ENCODE data around the gene PLA2G2C.

The PLA2G2C gene

GRCh38 chr1:20187103-20187812 lies 940 bp upstream of the PLA2G2C start:
- no peak for DNase-seq (ENCODE audit: extremely low spot score, insufficient read length, low read depth)
- no peak for FAIRE-seq

GRCh38 chr1:20184997-20185833 lies 1.1 kb downstream of the PLA2G2C start:
- FAIRE-seq (no peak), DNase-seq (ENCODE audit: extremely low spot score, insufficient read length, low read depth) (no peak)

DNA sequence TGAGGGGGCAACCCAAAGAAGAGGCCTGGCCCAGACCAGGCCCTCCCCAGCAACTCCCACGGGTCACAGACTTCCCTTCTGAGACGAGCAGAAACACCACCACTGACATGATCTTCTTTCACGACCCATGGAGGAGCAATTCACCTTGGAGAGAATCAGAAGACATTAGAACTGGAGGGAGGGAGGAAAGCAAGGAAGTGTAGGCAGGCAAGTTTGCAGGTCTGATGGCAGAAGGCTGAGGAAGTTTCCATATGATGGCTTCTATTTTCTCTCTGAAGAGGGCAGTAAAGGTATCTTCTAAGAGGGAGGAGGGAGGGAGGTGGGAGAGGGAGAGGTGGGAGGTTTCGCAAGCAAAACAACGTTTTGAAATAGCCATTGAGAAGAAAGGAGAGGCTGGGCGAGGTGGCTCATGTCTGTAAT lies 1.8 kb downstream of the PLA2G2C start:
- FAIRE-seq (no peak), DNase-seq (ENCODE audit: extremely low spot score, insufficient read length, low read depth) (no peak)

GRCh38 chr1:20183616-20184271 lies 2.6 kb downstream of the PLA2G2C start:
- FAIRE-seq (no peak), DNase-seq (ENCODE audit: extremely low spot score, insufficient read length, low read depth) (no peak)

DNA sequence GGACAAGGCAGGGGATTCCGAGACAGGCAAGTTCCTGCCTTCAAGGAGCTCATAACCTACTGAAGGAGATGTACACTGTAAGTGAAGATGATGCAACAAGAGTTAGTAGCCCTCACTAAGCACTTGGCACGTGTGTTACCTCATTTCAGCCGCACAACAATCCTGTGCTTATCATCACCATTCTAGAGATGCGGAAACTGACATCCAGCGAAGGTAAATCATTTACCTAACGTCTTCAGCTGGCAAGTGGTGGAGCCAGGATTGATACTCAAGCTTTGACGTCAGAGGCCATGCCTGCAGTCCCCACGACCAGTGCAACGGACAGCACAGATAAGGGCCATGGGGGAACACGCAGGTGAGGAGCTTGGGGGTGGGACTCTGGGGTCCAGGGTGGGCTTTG lies 3.3 kb downstream of the PLA2G2C start:
- DNase-seq (ENCODE audit: extremely low spot score, insufficient read length, low read depth) (no peak), FAIRE-seq (no peak)

- FAIRE-seq (no peak), DNase-seq (ENCODE audit: extremely low spot score, insufficient read length, low read depth) (no peak)
Observed at GRCh38 chr1:20182415-20182814, 3.9 kb downstream of the PLA2G2C start.

DNA sequence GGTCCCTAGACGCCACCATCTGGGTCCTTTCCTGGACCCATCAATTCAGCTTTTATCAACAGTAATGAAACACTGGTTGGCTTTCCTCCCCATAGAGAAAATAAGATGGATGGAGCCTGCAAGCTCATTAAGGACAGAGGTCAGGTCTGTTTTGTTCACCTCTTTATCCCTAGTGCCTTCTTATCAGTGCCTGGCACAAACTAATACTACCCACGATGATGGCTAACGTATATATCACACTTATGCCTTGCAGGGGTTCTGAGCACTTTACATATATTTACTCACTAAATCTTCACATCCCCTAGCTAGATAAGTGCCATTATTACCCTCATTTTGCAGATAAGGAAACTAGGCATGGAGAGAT lies 5.5 kb downstream of the PLA2G2C start:
- DNase-seq (ENCODE audit: extremely low spot score, insufficient read length, low read depth) (no peak), FAIRE-seq (no peak)

DNA sequence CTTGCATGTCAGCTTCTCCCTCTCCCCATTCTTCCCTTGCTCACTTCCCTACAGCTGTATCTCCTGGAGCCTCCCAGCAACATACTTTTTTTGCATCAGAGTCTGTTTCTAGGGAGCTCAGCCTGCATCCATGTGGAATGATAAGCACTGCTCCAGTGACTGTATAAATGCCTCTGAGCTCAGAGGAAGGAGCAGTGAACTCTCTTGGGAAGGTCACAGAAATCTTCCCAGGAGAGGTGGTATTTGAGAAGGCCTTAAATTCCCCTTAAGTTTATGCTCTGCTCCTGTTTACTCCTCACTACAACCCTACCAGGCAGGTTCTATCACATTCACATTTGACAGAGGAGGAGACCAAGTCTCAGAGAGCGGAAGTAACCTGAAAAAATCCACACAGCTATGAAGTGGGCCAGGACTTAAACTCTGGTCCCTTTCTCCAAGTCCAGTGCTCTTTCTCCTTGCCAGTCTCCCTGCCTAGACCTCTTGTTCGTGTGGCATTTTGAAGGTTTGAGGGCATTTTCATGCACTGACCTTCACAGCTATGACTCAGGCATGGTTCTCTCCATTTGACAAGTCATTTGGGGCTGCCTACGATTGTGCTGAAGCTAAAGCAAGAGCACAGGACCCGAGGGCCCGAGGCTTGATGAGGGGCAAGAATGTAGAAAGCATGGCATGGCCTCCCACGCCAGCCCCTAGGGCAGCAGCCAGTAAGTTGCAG lies 6.0 kb downstream of the PLA2G2C start:
- DNase-seq (ENCODE audit: extremely low spot score, insufficient read length, low read depth) (no peak), FAIRE-seq (no peak)

GRCh38 chr1:20179371-20180128 lies 6.8 kb downstream of the PLA2G2C start:
- no peak for FAIRE-seq

GRCh38 chr1:20178634-20179370 lies 7.5 kb downstream of the PLA2G2C start:
- FAIRE-seq = no peak
- no peak for DNase-seq (ENCODE audit: extremely low spot score, insufficient read length, low read depth)

More at GRCh38 chr1:20179371-20180128, 6.8 kb downstream of the PLA2G2C start:
- DNase-seq (ENCODE audit: extremely low spot score, insufficient read length, low read depth) = no peak

DNA sequence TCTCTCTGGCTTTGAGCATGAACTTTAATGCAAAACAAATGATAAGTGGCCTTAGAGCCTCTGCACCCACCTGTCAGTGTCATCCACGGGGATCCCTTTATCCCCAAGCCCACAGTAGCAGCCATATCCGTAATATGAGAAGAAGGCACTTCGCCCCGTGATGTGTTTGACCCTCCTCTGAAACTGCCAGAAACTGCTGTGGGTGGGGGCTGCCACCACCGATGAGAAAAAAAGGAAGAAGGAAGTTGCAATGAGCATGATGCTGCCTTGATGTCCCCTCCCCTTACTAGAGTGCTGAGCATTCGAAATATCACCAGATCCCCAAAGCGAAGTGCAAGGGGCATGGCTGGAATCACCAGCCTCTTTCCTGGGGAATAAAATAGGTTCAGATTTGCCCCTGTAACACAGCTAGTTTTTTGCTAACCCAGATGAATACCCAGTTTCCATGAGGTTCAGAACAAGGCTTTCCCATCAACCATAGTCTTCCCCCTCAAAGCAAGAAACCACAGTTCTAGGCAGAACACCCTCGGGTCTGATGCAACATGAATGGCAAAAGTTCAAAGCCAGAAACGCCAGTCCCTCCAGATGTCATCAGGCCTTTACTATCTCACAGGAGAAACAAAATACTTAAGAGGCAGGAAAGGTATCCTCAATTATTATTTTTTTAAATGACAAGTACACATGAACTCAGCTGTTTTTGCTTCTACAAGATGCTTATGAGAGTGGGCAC lies 11.2 kb downstream of the PLA2G2C start:
- DNase-seq (ENCODE audit: extremely low spot score, insufficient read length, low read depth) (no peak), FAIRE-seq (no peak)

GRCh38 chr1:20172033-20172590 lies 14.2 kb downstream of the PLA2G2C start:
- DNase-seq (ENCODE audit: extremely low spot score, insufficient read length, low read depth) (no peak), FAIRE-seq (no peak)

GRCh38 chr1:20169932-20170331 lies 16.4 kb downstream of the PLA2G2C start:
- DNase-seq (ENCODE audit: extremely low spot score, insufficient read length, low read depth) = no peak
- no peak for FAIRE-seq

DNA sequence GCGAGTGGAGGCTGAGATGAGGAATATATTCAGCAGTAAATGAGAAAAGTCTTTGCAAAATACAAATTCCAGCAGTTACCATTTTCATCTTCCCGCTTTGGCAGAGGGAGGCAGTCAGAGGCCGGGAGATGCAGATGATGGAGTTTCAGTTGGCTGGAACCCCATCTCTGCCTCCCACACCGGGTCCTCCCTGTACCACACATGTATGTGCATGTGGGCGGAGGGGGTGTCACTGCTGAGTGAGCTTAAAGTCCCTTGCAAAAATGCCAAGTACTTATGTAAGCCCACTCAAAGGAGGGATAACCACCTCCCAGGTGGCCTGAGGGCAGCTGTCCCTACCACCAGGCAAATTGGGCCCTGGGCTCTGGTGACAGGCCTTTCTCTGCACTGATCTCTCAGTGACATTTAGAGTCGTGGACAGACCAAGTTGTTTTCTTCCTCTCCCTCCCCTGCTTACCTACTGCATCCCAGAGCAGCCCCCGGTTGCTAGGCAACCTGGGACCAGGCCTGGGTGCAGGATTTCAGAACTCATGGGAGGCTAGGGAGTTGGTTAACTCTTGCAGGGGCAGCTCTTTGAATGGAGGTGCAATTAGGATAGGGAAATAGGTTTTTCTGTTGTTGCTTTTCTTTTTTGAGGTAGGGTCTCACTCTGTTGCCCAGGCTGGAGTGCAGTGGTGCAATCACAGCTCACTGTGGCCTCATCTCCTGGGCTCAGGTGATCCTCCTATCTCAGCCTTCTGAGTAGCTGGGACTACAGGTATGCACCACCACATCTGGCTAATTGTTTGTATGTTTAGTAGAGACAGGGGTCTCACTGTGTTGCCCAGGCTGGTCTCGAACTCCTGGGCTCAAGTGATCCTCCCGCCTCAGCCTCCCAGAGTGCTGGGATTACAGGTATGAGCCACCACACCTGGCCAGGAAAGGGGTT lies 17.5 kb downstream of the PLA2G2C start:
- DNase-seq (ENCODE audit: extremely low spot score, insufficient read length, low read depth) = no peak
- FAIRE-seq = no peak

DNA sequence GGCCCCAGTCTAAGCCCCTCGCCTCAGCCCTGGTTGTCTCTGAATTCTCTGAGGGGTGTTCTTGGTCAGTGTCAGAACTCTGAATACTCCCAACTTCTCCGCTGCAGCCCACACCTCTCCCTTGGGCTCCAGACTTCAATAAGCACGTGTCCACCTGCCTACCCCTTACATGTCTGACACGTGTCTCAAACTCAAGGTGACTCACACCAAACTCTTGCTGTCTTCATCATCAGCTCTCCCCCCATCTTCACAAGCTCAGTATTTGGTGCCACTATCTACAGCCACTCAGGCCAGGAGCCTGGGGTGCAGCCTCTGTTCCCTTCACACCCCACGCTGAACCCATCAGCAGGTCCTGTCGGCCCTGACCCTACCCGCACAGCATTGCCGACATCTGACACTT lies 19.2 kb downstream of the PLA2G2C start:
- FAIRE-seq (no peak), DNase-seq (ENCODE audit: extremely low spot score, insufficient read length, low read depth) (no peak)

- no peak for FAIRE-seq
- no peak for DNase-seq (ENCODE audit: extremely low spot score, insufficient read length, low read depth)
Observed at GRCh38 chr1:20166051-20166450, 20.3 kb downstream of the PLA2G2C start.

GRCh38 chr1:20165522-20165951 lies 20.8 kb downstream of the PLA2G2C start:
- DNase-seq (ENCODE audit: extremely low spot score, insufficient read length, low read depth) = no peak

More at GRCh38 chr1:20165522-20165951, 20.8 kb downstream of the PLA2G2C start:
- no peak for FAIRE-seq
